GM18909 (cell line): ENCODE data around the gene NEUROD2.

Experiments used
- ATAC-seq: cut with Tn5 transposase; IDR thresholded peaks from one replicate; pipeline ENCODE4 v1.9.1; 2021; ENCODE audit warnings: mild to moderate bottlenecking; ENCODE audit not compliant: unreplicated experiment, poor library complexity

The NEUROD2 gene

GRCh38 chr17:39605492-39606433 is 2.0 kb downstream of the NEUROD2 start:
- ATAC-seq: no peak

DNA sequence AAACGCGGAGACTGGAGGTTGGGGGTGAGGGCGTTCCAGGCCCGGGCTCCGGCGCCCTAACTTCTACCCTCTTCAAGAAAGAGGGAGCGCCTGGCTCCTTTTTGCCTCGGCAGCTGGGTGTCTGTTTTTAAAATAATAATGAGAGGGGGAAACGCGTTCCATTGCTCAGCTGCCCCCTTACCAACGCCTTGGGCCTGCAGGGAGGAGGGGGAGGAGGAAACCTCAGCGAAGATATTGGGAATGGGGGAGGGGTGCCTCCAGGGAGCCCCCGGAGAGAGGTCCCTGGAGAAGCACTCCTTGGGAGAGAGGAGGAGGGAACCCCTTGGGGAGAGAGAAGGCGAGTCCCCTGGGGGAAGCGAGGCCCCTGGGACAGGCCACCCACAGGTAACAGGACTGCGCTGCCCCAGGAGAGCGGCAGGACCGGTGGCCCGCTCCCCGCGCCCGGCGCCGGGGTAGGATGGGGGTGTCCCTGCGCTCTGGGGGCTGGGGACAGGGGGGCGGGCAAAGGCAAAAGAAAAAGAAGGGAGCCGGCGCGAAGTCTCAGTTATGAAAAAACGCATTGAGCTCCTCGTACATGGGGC is 2.7 kb downstream of the NEUROD2 start:
- ATAC-seq: no peak

GRCh38 chr17:39603304-39604016 is 4.3 kb downstream of the NEUROD2 start:
- ATAC-seq: no peak

DNA sequence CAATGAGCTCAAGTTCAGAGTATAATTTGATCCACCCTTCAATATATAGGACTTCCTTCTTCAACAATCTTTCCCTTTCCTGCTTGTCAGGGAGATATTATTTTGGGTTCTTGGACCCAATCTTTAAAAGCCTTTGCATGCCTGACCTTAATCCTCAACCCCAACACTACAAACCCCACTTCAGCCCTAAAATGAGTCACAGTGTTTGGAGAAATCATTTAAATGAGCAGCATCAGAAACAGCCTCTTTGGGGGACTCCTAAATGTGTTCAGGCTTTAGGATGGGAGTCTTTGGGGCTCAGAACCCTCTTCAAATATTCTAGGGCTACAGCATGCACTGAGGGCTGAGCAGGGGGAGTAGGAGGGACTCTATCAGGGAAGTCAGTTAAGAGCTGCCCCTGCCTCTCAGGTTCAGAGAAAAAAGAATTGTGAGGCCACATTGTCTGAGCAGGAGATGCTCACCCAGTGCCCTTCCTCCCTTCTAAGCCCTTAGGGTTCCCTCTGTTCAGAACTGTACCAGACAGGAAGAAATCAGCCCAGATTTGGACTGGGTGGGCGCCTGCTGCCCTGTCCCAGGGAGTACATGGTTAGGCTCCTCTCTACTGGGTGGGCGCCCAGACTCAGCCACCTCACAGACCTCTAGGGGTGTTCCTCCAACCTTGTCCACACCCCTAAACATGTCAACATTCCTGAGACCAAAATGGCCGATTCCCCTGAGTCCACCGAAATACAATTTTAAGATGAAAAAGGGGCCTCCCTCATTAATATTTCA is 5.0 kb downstream of the NEUROD2 start:
- no peak for ATAC-seq

- no peak for ATAC-seq
Observed at GRCh38 chr17:39601758-39602532, 5.8 kb downstream of the NEUROD2 start.

DNA sequence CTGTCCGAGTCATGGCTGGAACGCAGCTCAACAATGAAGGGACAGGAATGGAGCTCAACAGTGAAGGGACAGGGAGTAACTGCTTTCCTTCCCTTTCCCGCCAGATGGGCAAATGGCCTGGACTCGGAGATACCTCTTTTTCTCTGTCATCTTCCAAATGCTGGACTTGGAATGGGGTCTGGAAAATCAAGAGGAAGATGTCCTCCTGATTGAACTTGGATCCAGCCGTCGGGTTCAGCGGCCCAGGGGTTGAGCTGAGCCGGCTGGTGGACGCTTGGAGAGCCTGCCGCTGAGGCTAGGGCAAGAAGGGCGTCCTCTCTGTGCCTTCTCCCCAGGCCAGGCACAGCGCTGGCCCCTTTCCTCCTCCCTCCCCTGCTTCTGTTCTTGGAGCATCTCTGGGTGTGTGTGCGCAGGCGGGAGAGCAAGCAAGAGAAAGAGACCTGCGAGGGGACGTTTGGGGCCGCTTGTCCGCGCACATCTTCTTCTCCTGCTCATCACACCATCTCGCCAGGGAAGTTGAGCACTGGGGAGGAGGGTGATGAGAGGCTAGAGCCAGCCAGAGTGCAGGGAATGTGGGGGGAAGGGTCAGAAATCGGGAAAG is 6.6 kb downstream of the NEUROD2 start:
- no peak for ATAC-seq

DNA sequence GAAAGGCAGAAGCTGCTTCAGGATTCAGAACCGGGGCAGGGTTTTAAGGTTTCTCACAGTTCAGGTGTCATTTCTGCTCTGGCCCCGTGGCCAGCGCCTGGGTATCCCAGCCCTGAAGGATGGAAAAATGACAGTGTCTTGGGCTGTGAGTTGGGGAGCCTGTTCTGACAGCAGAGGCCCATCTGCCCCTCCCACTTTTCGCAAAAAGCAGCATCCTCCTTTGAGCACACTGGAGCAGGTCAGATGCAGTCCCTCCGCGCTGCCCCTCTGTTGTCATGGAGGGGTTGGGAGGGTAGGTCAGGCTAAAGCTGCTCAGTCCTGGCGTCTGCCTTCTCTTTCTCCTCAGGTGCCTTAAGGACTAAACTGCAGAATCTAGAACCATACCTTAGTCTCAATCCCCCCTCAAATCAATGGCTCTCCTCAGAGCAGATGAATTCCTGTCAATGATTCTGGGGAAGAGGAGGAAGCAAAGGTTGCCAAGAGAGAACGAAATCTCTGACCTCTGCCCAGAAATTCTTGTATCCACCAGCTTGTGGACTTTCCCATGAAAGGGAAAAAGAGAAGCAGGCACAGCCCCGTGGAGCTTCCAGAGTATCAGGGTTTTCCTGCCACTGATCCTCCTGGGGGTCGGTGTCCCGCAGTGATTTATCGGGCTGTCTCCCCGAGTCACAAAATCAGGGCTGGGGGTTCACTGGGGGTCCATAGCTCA is 7.3 kb downstream of the NEUROD2 start:
- ATAC-seq: no peak

- ATAC-seq: no peak
Observed at GRCh38 chr17:39599665-39600231, 8.0 kb downstream of the NEUROD2 start.

GRCh38 chr17:39599004-39599664 is 8.6 kb downstream of the NEUROD2 start:
- ATAC-seq: no peak

DNA sequence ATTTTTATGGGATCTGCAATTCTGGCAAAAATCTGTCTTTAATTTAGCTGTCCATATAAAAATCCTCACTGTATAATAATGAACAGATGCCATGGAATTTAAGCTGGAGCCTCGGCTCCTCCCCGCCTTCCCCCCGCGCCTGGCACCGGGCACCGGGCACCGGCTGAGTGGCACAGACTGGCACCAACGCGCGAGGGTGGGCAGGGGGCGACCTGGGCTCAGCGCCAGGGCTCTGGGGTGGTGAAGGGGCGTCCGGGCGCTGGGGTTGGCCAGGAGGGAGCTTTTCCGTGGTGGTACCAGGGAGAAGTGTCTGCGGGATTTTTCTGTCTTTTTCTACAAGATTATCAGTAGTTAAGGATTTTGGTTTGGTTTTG is 9.1 kb downstream of the NEUROD2 start:
- ATAC-seq: no peak

DNA sequence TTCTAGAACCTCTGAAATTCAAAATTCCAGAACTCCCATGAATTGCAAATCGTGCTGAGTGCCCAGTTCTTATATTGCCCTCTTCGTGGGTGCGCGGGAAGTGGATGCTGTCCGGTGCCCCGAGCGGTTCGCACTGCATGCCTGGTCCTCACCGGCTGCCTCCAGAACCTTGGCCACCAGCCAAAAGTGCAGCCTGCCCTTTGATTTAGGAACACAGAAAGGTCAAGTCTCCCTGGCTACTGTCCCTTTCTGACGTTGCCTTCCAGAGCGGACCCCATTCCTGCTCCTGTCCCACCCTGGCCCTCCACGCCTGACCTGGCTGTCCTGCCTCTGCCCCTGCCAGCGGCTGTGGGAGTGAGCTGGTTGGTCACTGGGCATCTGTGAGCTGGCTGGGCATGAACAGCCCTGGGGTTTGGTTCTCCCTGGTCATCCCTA is 9.7 kb downstream of the NEUROD2 start:
- ATAC-seq: no peak

GRCh38 chr17:39597372-39598046 is 10.2 kb downstream of the NEUROD2 start:
- ATAC-seq: no peak

DNA sequence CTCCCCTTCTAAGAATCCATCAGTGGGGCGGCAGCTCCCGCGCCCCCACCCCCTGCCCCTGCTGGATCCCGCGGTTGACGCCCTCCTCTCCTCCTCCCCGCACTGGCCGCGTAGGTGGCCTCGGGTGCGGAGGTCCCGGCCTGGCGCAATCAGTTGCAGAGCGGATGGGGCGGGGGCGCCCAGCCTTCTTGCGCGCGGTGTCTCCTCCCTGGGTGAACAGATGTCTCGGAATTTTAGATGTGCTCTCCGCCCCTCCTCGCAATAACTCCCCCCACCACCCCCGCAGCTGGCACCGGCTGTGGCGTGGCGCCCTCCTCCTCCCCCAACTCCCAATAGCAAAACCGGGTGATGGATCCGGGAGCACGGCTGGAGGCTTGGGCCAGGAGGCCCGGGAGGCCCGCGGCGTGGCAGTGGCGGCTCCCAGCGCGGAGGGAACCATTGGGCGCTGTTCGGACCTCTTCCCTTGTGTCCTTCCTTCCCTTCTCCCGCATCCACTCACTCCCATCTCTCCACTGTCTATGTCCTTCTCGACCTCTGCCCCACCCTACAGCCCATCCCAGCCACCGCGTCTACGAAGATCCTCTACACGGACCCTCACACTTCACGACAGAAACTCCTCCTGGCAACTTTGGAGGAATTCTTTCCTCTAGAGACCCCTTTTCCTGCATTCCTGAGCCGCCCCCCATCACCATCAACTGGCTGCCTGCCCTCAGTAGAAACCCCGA is 11.0 kb downstream of the NEUROD2 start:
- no peak for ATAC-seq

GRCh38 chr17:39595928-39596510 is 11.7 kb downstream of the NEUROD2 start:
- ATAC-seq: no peak

- no peak for ATAC-seq
Observed at GRCh38 chr17:39595294-39595693, 12.4 kb downstream of the NEUROD2 start.

DNA sequence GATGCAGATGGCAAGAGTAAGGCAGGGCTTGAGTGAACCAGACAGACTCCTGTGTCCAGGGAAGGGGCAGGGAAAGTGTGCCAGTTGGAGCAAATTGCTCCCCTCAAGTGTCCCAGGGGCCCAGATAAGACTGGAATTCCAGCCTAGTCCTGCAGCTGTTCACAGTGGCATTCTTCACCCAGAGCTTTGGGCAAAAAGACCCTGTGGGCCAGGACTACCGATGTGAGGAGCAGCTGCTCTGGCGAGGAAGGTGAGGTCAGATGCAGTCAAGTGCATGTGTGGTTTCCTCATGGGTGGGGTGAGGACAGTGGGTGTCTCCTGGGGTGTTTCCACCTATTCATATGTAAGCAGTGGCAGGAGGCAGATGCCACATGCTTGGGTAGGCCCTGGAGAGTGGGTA is 14.3 kb downstream of the NEUROD2 start:
- no peak for ATAC-seq
